Hematopoietic multipotent progenitor cell treated with erythropoietin and hydrocortisone succinate and interleukin-3 and kit ligand, for 6 days (in vitro differentiated cells): ENCODE data around the gene FAM13A.
"Not testable (repeated sequence)": the region's sequence is repeated elsewhere in the genome, so short reads cannot be mapped to it uniquely, and the experiment has no call there.

Experiments used
- DNase-seq: peaks from one replicate; pipeline ENCODE4 v3.0.0-alpha.2; 2015

FAM13A gene

DNA sequence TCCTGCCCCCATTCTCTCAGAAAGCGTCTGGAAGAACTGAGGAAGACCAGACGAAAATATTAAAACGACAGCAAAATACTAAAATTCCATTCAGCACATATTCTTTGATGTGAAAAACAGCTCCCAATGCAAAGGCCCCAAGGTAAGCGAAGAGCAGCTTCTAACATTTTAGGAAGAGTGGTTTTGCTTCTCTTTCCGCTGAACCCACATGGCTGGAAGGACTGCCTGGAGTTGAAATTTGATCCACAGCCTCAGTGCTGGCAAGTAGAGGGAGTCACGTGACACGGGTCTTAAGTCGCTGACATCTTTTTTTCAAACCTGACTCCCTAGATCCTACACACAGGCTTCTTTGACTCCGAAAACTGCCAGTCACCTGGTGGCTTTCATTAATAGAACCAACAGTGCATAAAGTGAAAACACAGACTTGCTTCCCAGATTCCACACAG lies at the start of gene FAM13A:
TSS of gene FAM13A (minus strand) at position 233 of the 446 bp plus-strand sequence. CDS start at position 12, 221 bp downstream.
- DNase-seq = peak; percentile 98

DNA sequence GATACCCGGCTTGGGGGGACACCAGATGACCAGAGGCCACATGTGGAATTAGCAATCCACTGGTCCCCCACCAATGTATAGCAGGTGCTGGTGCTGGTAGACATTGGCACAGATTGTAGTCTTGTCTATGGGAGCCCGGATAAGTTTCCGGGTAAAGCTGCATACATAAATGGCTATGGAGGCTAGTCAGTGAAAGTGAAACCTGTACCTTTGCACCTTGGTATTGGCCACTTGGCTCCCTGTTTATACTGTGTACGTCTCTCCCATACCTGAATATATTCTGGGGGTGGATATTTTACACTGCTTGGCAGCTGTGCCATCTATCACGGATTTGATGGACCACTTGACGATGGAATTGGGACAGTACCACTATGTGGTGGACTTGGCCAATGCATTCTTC lies 48.7 kb upstream of the FAM13A start:
- no peak for DNase-seq

DNA sequence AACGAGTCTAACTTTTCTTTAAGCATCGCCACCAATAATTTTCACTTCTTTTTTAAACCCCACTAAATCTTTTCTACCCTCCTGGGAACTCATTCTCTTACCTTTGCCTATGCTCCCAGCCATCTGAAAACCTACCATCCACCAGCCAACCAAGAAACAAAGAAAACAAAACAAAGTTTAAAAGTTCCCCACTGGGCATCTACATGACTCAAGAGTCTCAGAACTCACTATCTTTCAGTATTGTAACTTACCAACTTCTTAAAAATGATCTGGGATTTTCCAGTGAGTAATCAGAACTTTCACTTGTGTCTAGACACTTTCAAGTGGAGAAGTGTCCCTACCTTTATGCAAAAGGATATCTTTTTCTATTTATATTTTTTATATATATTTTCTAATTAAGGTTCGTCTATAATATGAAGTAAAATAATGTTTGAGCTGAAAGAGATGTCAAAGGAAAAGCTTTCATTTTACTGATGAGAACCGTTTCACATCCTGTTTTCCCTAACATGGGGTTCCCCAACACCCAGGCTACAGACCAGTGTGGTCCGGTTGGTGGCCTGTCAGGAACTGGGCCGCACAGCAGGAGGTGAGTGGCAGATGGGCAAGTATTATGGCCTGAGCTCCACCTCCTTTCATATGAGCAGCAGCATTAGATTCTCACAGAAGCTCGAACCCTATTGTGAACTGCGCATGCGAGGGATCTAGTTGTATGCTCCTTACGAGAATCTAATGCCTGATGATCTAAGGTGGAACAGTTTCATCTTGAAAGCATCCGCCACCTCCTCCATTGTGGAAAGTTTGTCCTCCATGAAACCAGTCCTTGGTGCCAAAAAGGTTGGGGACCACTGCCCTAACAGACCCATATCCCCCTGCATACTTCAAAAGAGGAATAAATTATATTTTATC lies 44.5 kb upstream of the FAM13A start:
- DNase-seq = no peak

DNA sequence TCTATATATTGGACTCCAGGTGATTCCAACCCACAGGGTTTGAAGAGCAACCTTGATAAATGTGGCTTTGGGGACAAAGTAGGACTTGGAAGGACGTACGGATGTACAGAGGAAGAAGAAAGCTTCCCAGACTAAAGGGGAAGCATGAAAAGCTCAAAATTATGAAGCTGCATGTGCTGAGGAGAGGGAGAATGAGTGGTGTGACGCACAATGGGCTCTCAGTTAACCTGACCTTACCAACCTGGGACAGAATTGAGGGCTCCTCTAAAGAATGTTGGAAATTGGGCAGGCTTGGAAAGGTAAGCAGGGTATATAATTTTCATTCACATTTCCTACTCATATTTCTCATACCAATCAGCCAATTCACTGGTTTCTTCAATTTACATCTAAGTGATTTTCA lies 43.9 kb upstream of the FAM13A start:
- DNase-seq = no peak

DNA sequence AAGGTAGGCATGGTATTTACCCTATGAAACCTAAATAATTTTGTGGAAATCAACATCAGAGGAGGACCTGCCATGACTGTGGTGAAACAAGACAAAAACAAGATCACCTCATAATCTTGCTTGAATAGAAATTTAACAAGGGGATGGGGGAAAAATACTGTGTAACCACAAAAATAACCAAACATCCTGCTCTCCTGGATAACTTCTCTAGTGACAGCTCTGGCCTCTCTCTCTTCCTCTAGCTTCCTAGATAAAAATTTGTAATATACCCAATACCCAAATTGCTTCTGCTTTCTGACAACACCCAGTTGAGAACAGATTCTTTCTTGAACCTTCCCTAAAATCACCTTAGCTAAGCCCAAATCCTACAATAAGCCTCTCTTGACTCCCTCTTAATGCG lies 42.5 kb upstream of the FAM13A start:
- DNase-seq = no peak

DNA sequence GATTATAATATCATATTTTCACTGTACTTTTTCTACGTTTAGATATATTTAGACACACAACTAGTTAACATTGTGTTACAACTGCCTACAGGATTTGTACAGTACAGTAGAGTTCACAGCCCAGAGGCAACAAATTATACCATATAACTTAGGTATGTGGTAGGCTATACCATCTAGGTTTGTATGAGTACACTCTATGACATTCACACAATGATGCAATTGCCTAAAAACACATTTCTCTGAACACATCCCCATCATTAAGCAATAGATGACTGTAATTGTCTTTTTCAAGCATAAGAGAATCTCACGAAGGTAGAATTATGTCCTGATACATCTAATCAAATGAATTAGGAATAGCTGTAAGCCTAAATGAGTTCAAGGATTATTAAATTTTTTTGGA lies 42.0 kb upstream of the FAM13A start:
- DNase-seq = no peak

DNA sequence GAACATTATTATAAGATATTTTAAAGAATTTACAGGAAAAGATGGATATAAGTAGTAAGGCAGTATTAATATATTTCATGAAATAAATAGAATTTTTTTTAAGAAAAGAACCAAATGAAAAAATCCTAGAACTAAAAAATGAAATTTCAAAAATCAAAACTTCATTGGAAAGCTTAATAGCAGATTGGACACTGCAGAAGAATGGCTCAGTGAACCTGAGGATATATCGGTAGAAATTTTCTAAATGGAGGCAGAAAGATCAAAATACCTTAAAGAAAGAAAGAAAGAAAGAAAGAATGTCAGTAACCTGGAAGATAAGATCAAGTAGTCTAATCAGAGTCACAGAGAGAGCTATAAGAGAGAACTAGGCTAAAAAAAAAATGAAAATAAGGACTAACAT lies 21.3 kb upstream of the FAM13A start:
- DNase-seq = no peak

DNA sequence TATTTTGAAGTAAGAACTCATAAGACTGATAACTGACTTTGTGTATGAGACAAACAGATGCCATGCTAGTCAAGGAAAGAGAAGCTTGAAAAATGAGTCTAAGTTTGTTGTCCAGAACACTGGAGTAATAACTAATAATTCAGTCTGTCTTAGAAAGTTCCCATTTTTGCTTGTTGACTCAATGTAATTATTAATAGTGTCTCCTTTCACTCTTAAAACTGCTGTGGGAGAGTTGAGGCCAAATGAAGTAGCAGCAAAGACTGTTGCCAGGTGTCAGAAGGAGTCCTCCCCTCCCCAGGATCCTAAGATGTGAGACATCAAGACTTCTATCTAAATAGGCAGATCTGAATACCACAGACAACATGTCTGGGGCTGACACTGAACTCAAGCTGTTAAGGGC lies 20.8 kb upstream of the FAM13A start:
- DNase-seq = no peak

DNA sequence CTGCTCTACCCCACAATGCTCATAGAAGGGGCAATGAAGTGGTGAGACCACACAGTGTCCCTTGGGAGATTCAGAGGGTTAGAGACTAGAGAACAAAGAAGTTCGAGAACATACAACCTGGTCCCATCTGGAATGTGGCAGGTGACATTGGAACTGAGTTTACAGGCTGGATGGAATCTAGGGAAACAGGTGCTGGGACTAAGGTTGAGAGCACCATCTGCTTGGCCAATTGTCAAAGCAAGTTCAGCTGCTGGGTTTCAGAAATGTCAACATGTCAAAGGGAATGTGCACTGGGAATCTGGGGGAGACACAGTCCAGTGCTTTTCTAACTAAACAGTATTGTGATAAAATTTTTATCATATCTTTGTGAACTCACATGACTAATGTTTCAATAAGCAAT lies 15.9 kb upstream of the FAM13A start:
- no peak for DNase-seq

DNA sequence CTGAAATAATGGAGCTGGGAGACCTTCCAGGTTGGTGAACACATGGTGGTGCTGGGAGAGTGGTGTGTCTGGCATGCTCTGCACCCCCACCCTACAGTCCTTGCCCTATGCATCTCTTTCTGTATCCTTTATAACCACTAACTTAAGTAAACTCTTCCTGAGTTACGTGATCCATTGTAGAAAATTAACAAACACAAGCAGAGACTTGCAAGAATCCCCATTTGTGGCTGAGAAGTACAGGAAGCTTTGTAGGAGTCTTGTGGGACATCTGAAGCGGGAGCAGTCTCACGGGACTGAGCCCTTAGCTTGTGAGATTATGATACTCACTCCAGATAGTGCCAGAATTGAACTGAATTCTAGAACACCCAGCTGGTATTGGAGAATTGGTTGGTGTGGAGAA lies 14.3 kb upstream of the FAM13A start:
- no peak for DNase-seq

DNA sequence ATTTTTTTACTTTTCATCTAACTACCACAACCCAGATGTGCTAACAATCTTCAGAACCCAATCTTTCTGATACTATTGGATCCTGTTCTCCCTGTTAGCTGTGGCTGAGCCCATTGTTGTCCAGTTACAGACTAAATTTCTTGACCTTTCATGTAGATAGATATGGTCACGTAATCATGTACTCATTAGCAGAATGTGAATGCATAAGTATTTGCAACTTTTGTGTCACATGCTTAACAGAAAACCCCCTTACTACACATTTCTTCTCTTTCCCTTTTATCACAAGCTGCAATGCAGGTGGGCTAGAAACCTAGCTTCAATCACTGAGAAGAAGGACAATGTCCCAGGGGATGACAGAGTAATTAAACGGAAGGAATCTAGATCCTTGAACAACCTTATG lies 13.1 kb upstream of the FAM13A start:
- DNase-seq = no peak

DNA sequence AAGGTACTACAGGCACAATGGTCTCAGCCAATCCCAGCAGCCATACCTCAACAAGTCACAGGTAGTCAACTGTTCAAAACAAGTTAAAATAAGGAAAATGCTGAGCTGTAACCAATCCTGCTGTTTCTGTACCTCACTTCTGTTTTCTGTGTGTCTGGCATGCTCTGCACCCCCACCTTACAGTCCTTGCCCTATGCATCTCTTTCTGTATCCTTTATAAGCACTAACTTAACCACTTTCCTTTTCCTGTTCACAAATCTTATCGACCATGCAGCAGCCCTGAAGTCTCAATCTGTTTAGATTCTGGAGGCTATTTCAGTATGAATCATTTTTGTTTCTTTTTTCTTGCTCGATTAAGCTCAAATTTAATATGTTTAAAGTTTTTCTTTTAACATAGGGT lies 12.5 kb upstream of the FAM13A start:
- DNase-seq = no peak

DNA sequence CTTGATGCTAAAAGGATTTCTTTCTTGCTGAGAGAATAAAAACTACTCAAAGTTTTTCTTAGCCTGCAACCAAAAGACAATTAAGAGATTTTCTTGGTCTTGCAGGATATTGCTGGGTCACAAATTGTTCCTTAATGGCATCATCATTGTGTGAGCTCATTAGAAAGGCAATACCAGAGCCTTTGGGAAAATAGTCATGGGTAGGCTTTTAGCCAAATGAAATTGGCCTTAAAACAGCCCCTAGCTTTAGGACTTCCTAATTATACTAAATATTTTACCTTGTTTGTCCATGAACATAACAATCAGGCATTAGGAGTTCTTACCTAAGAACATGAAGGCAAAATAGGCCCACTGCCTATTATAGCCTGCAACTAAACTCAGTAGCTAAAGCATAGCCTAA lies 10.4 kb upstream of the FAM13A start:
- no peak for DNase-seq

DNA sequence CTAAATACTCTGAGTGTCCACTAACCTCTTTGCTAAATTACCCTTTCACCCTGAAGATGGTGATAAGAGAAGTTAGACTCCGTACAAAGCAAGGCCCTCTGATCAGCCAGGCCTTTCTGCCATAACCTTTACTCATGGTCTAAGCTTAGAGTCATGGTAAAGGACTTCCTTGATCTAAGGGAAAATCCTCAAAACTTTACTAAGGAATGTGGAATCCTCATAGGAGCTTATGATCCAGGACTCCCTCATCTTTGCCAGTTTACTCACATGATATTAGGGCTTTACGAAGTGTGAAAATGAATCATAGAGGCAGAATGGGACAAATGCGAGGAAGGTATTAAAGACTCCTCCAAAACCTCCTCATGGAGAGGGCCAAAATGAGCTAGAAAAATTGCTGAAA lies 7.9 kb upstream of the FAM13A start:
- DNase-seq = no peak

DNA sequence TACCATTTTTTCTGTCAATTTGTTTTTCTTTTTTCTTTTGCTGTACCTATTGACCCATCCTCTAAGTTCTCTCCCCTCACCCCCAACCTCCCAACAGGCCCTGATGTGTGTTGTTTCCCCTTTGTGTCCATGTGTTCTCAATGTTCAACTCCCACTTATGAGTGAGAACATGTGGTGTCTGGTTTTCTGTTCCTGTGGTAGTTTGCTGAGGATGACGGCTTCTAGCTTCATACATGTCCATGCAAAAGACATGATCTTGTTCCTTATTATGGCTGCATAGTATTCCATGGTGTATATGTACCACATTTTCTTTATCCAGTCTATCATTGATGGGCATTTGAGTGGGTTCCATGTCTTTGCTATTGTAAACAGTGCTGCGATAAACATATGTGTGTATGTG lies 859 bp upstream of the FAM13A start:
- DNase-seq = not testable (repeated sequence)

DNA sequence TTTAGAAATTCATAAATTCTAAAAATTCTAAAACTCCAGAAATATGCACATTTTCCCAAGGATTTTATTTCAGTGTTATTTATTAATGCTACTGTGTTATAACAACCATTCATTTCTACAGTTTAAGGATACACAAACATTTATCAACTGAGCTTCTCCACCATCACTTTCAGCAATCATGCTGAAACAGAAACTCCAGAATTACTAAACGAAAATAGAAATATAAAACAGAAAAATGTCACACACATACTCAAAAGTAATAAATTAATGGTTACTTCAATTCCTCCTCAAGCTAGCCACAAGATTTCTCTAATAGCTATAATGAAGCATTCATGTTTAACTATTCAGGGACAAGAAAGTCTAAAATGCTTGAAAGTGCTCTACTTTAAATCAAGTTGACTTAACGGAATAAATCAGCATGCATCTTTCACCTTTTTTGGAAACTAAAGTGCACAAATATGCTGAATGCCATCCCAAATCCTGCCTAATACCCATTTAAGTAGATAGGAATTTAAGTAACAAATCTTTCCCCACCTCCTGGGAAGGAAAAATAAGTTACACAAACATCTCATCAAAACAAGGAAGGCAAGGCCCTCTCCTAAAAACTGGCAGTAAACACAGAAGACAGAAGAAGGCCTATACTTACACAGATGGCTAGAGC lies 563 bp downstream of the FAM13A start:
- no peak for DNase-seq

DNA sequence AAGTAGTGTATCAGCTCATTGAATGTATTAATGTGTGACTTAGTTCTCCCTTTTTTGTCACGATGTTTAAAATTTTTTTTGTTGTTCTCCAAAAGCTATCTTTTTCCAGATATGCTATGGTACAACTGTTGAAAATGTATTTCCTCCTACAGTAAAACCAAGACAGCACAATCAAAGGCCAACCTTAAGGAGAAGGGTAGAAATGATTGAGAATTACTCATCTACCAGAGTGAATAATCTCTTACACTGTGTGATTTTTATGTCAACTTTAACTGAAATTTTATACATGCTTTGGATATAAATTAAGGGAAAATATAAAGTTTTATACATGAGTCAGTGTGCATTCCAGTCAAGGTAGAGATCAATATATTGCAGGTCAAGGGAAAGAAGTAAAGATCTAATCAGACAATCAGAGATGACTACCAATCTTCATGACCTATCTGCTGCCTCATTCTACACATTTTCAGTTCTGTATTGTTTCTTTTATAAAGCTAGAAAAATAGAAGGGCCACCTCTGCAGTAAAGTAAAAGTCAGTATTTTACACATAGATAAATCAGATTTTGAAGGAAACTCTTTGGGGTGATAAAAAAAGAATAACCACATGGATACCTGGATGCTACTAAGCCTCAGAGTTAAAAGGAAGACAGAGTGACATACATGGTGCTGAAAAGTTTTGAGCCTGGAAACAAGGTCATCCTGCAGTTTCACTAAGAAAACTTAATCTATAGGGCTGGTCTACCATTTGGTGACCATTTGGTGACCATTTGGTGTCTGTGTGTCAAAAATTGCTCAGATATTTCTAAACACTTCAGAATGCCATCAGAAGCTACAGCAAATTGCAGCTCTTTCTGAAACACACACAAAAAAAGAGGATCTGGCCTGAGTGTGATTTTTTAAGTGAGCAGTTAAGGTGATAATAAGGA lies 1.6 kb downstream of the FAM13A start:
- DNase-seq = peak; percentile 20

DNA sequence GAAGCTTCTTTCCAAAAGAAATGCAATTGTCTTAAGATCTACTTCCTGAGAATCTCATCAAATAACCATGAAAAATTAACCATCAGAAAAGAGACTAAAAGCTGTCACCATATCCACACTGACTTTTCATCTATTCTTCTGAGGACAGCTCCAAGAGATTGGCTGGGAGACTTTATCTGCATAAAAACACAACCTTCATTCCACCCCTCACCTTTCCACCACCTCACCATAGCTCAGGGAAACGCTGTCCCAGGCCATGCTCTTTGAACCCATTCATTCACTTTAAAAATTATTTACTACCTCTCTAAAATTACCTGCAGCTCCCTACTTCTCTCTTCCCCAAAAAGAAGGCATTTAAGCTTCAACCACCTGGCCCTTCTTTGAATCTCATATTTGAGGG lies 2.4 kb downstream of the FAM13A start:
- no peak for DNase-seq

DNA sequence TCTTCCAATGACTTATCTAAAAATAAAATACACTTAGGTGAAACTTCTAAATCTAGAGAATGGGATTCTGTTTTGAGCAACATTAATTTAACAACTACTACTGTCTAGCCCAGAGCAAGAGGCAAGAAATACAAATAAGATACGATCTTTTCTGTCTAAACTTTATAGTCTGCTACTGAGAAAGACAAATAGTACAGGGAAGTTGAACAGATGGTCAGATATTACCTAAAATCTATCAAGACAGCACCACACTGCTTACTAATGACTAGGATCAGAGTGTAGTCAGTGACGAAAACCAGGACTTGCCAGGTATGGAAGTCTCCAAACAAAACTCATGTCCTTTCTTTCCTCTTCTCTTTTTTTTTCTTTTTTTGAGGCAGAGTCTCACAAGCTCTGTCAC lies 7.1 kb downstream of the FAM13A start:
- no peak for DNase-seq

DNA sequence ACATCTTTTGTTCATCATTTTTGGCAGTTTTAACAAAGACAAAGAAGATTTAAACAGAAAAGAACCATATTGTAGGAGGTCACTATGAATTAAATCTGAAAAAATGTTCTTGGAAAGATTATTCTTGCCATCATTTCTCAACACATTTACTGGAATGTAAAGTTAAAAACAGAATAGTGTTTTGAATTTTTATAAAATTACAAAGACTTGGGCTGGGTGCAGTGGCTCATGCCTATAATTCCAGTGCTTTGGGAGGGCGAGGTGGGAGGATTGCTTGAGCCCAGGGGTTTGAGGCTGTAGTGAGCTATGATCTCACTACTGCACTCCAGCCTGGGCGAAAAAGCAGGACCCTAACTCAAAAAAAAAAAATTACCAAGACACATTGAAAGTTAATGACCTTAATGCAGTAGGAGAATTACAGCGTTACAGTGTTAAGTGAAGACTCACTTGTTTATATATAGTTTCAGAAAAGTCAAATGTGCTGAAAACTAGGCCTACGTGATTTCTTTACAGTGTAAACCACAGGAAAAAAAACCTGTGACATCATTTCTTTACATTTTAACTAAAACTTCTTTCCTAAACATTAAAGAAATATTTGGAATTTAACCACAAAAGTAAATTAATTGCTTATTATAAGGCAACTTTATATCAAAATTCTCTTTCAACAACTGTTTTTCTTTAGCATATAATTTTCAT lies 7.9 kb downstream of the FAM13A start:
- no peak for DNase-seq

DNA sequence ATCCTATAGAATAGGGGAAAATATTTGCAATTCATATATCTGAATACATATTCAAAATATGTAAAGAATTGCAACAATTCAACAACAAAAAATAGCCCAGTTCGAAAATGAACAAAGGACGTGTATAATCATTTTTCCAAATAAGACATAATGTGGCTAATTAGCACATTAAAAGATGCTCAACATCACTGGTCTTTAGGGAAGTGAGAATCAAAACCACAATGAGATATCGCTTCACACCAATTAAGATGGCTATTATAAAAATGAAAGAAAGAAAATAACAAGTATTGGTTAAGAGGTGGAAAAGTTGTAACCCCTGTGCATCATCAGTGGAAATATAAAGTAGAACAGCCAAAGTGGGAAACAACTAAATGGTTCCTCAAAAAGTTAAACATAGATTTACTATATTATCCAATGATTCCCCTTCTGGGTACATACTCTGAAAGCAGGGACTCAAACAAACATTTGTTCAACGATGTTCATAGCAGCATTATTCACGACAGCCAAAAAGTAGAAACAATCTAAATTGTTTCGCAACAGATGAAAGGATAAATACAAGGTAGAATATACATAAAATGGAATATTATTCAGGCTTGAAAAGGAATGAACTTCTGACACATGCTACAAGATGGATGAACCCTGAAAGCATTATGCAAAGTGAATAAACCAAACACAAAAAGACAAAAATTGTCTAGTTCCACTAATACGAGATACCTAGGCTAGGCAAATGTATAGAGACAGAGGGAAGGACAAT lies 12.7 kb downstream of the FAM13A start:
- no peak for DNase-seq

DNA sequence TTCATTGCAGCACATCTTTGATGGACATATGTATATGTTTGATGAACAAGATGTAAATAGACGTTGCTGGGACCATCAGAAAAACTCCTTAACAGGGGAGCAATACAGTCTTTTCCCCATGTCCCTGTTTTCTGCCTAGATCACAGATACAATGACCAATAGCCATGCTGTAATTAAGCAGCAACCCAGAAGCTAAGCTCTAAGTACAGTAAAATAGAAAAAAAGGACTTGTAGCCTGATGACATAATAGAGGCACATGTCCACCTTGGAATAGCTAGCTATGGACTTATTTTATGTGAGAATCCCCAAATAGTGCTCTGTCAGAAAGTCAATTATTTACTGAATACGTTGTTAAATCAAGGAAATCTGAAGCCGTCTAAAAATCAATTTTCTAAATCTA lies 14.9 kb downstream of the FAM13A start:
- DNase-seq = no peak
